ENCODE results near the gene DNAJA2.
"Not testable (repeated sequence)": the region's sequence is repeated elsewhere in the genome, so short reads cannot be mapped to it uniquely, and the experiment has no call there.

The DNAJA2 gene

GRCh38 chr16:46973207-46973995 is at the start of gene DNAJA2:
TSS of gene DNAJA2 (minus strand) at chr16:46973674. CDS start at chr16:46973572, 102 bp downstream.
- DNase-seq (ENCODE audit: extremely low spot score, insufficient read length, low read depth) (peak; percentile 86), FAIRE-seq (peak; percentile 73)

GRCh38 chr16:47019568-47019967 is 46.1 kb upstream of the DNAJA2 start:
- no peak for FAIRE-seq
- DNase-seq (ENCODE audit: extremely low spot score, insufficient read length, low read depth) = no peak

GRCh38 chr16:47018223-47018891 is 44.9 kb upstream of the DNAJA2 start:
- DNase-seq (ENCODE audit: extremely low spot score, insufficient read length, low read depth) (peak; percentile 71), FAIRE-seq (peak; percentile 100)

GRCh38 chr16:47017636-47018035 is 44.2 kb upstream of the DNAJA2 start:
- DNase-seq (ENCODE audit: extremely low spot score, insufficient read length, low read depth) (no peak), FAIRE-seq (peak; percentile 69)

GRCh38 chr16:47016700-47017133 is 43.2 kb upstream of the DNAJA2 start:
- FAIRE-seq = peak; percentile 97
- peak; percentile 49 for DNase-seq (ENCODE audit: extremely low spot score, insufficient read length, low read depth)

GRCh38 chr16:47013910-47014309 is 40.4 kb upstream of the DNAJA2 start:
- DNase-seq (ENCODE audit: extremely low spot score, insufficient read length, low read depth) (no peak), FAIRE-seq (no peak)

GRCh38 chr16:47013172-47013571 is 39.7 kb upstream of the DNAJA2 start:
- FAIRE-seq (no peak), DNase-seq (ENCODE audit: extremely low spot score, insufficient read length, low read depth) (no peak)

- DNase-seq (ENCODE audit: extremely low spot score, insufficient read length, low read depth); FAIRE-seq: not testable (repeated sequence)
Observed at GRCh38 chr16:47010812-47011211, 37.3 kb upstream of the DNAJA2 start.

GRCh38 chr16:47008612-47009011 is 35.1 kb upstream of the DNAJA2 start:
- FAIRE-seq = no peak
- DNase-seq (ENCODE audit: extremely low spot score, insufficient read length, low read depth) = no peak

- DNase-seq (ENCODE audit: extremely low spot score, insufficient read length, low read depth) (no peak), FAIRE-seq (no peak)
Observed at GRCh38 chr16:47008174-47008573, 34.7 kb upstream of the DNAJA2 start.

- FAIRE-seq (no peak), DNase-seq (ENCODE audit: extremely low spot score, insufficient read length, low read depth) (no peak)
Observed at GRCh38 chr16:47004652-47005051, 31.2 kb upstream of the DNAJA2 start.

GRCh38 chr16:47000066-47000465 is 26.6 kb upstream of the DNAJA2 start:
- not testable (repeated sequence) for DNase-seq (ENCODE audit: extremely low spot score, insufficient read length, low read depth); FAIRE-seq

GRCh38 chr16:46997844-46998243 is 24.4 kb upstream of the DNAJA2 start:
- DNase-seq (ENCODE audit: extremely low spot score, insufficient read length, low read depth) = no peak
- FAIRE-seq = no peak

- FAIRE-seq (no peak), DNase-seq (ENCODE audit: extremely low spot score, insufficient read length, low read depth) (no peak)
Observed at GRCh38 chr16:46996952-46997458, 23.5 kb upstream of the DNAJA2 start.

GRCh38 chr16:46996391-46996790 is 22.9 kb upstream of the DNAJA2 start:
- no peak for FAIRE-seq
- no peak for DNase-seq (ENCODE audit: extremely low spot score, insufficient read length, low read depth)

GRCh38 chr16:46991729-46992704 is 18.5 kb upstream of the DNAJA2 start:
- FAIRE-seq (no peak), DNase-seq (ENCODE audit: extremely low spot score, insufficient read length, low read depth) (no peak)

- no peak for DNase-seq (ENCODE audit: extremely low spot score, insufficient read length, low read depth)
- no peak for FAIRE-seq
Observed at GRCh38 chr16:46986896-46987295, 13.4 kb upstream of the DNAJA2 start.

- FAIRE-seq (no peak), DNase-seq (ENCODE audit: extremely low spot score, insufficient read length, low read depth) (no peak)
Observed at GRCh38 chr16:46986438-46986837, 13.0 kb upstream of the DNAJA2 start.

GRCh38 chr16:46982335-46982734 is 8.9 kb upstream of the DNAJA2 start:
- no peak for FAIRE-seq
- no peak for DNase-seq (ENCODE audit: extremely low spot score, insufficient read length, low read depth)

- FAIRE-seq = no peak
Observed at GRCh38 chr16:46980926-46981325, 7.5 kb upstream of the DNAJA2 start.

More at GRCh38 chr16:46980926-46981325, 7.5 kb upstream of the DNAJA2 start:
- DNase-seq (ENCODE audit: extremely low spot score, insufficient read length, low read depth) = no peak

All from GM18507 (cell line).